ENCODE measurements around the gene NECAP2. TPM values are rescaled to one million over a fixed set of nuclear protein-coding genes. Genes with fewer than 3 reads are reported as not detected.

NECAP2 gene
- total RNA-seq, 1 donor from 2014 or later, result 46.6 TPM

DNA sequence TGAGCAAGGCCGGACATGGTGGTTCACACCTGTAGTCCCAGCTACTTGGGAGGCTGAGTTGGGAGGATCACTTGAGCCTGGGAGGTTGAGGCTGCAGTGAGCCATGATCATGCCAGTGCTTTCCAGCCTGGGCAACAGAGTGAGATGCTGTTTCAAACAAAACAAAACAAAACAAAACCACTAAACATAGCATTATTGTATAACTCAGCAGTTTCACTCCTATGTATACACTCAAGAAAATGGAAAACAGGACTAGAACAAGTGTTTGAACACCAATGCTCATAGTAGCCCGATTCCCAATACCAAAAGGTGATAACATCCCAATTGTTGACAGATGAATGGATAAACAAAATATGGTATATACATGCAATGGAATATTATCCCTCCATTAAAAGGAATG lies 2.0 kb upstream of the NECAP2 start:
- Mint-ChIP-seq H3K4me3 (no peak overlapping the region), H3K9me3 (no peaks in the 10 kb centered on the region), H3K27me3 (ENCODE audit: insufficient read depth, low read depth) (peaks cover 11% of the 10 kb centered on the region), H3K4me1 (peaks cover 14% of the 10 kb centered on the region), H3K27ac (no peak overlapping the region), H3K36me3 (no peaks in the 10 kb centered on the region)
- TF ChIP-seq EZH2phosphoT487 (IDR thresholded peaks at IDR 0.05), result no peak
- peaks cover 24% of the 10 kb centered on the region for H3K79me2 ChIP-seq (ENCODE audit: low read depth)
- no peaks in the 10 kb centered on the region for H3K36me3 ChIP-seq
- DNase-seq (ENCODE audit: low spot score), result no peak
- H3K9ac ChIP-seq, result no peak overlapping the region
- H3K27ac ChIP-seq, result no peak overlapping the region
- H3K4me3 ChIP-seq, result no peak overlapping the region
- peaks cover 5% of the 10 kb centered on the region for H3F3A ChIP-seq (ENCODE audit: low read depth)
- H2AFZ ChIP-seq (replicated peaks), result no peak overlapping the region
- H3K9me3 ChIP-seq (ENCODE audit: low read depth), result no peaks in the 10 kb centered on the region
- H4K20me1 ChIP-seq (ENCODE audit: low read depth), result peaks cover 19% of the 10 kb centered on the region
- H3K4me1 ChIP-seq, result peaks cover 5% of the 10 kb centered on the region
- H3K4me2 ChIP-seq, result no peak overlapping the region
- H3K27me3 ChIP-seq, result no peaks in the 10 kb centered on the region

DNA sequence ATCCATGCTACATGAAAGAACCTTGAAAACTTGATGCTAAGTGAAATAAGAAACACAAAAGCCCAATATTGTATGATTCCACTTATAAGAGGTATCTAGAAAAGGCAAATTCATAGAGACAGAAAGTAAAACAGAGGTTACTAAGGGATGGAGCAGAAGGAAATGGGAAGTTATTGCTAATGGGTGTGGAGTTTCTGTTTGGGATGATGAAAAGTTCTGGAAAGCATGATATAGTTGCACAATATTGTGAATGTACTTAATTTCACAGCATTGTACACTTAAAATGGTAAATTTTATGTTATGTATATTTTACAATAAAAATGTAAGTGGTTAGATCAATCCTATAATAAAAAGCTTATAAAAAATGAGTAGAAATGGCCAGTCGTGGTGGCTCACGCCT lies 1.6 kb upstream of the NECAP2 start:
- no peak overlapping the region for H3K4me2 ChIP-seq
- no peak overlapping the region for H2AFZ ChIP-seq (replicated peaks)
- H3K27me3 Mint-ChIP-seq (ENCODE audit: insufficient read depth, low read depth), result peaks cover 9% of the 10 kb centered on the region
- no peak overlapping the region for H3K4me3 Mint-ChIP-seq
- no peak for DNase-seq (ENCODE audit: low spot score)
- peaks cover 5% of the 10 kb centered on the region for H3F3A ChIP-seq (ENCODE audit: low read depth)
- TF ChIP-seq EZH2 (IDR thresholded peaks at IDR 0.05) (no peak), EZH2phosphoT487 (IDR thresholded peaks at IDR 0.05) (no peak), CTCF (IDR thresholded peaks at IDR 0.05) (no peak)
- H3K9me3 ChIP-seq (ENCODE audit: low read depth), result no peaks in the 10 kb centered on the region
- no peak overlapping the region for H3K27ac ChIP-seq
- no peak overlapping the region for H3K4me3 ChIP-seq
- peaks cover 5% of the 10 kb centered on the region for H3K4me1 ChIP-seq
- H3K36me3 ChIP-seq, result no peaks in the 10 kb centered on the region
- H3K36me3 Mint-ChIP-seq, result no peaks in the 10 kb centered on the region
- no peak overlapping the region for H3K27ac Mint-ChIP-seq
- peaks cover 14% of the 10 kb centered on the region for H3K4me1 Mint-ChIP-seq
- no peaks in the 10 kb centered on the region for H3K27me3 ChIP-seq
- no peaks in the 10 kb centered on the region for H3K9me3 Mint-ChIP-seq
- H3K79me2 ChIP-seq (ENCODE audit: low read depth), result peaks cover 24% of the 10 kb centered on the region
- peaks cover 19% of the 10 kb centered on the region for H4K20me1 ChIP-seq (ENCODE audit: low read depth)
- no peak overlapping the region for H3K9ac ChIP-seq

DNA sequence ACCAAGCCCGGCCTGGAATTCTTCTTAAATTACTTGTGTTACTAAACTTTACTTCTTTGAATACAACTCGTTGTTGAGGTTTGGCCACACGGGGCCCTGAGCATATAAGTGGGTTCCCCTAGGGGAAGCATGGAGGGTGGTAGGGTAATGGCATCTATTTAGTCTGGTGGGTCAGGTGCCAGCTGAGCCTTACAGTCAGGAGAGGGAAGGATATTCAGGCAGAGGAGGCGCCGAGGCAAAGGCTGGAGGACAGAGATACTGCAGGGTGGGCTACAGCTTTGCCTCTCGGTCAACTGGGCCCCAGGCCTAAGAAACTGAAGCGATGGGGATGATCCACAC lies 424 bp upstream of the NECAP2 start:
- Histone ChIP-seq H3K9me3 (ENCODE audit: low read depth) (no peaks in the 10 kb centered on the region), H3K79me2 (ENCODE audit: low read depth) (peaks cover 24% of the 10 kb centered on the region), H3K27me3 (no peaks in the 10 kb centered on the region), H3F3A (ENCODE audit: low read depth) (peaks cover 5% of the 10 kb centered on the region), H4K20me1 (ENCODE audit: low read depth) (peaks cover 19% of the 10 kb centered on the region), H3K4me2 (peak overlapping the region; percentile 97), H2AFZ (replicated peaks) (peak overlapping the region; percentile 91), H3K9ac (no peak overlapping the region), H3K4me3 (peak overlapping the region; percentile 78), H3K4me1 (peaks cover 5% of the 10 kb centered on the region), H3K27ac (no peak overlapping the region), H3K36me3 (no peaks in the 10 kb centered on the region)
- Mint-ChIP-seq H3K4me1 (peaks cover 14% of the 10 kb centered on the region), H3K27me3 (ENCODE audit: insufficient read depth, low read depth) (peaks cover 11% of the 10 kb centered on the region), H3K27ac (peak overlapping the region; percentile 98), H3K9me3 (no peaks in the 10 kb centered on the region), H3K36me3 (peaks cover 3% of the 10 kb centered on the region), H3K4me3 (peak overlapping the region; percentile 94)
- TF ChIP-seq EZH2 (IDR thresholded peaks at IDR 0.05), result no peak
- TF ChIP-seq CTCF (IDR thresholded peaks at IDR 0.05), result no peak
- TF ChIP-seq EZH2phosphoT487 (IDR thresholded peaks at IDR 0.05), result no peak
- no peak for DNase-seq (ENCODE audit: low spot score)

GRCh38 chr1:16441282-16441665 lies 750 bp downstream of the NECAP2 start:
- H3K27ac ChIP-seq, result no peak overlapping the region
- H3K79me2 ChIP-seq (ENCODE audit: low read depth), result peaks cover 24% of the 10 kb centered on the region
- peaks cover 5% of the 10 kb centered on the region for H3K4me1 ChIP-seq
- peaks cover 5% of the 10 kb centered on the region for H3F3A ChIP-seq (ENCODE audit: low read depth)
- H3K36me3 ChIP-seq, result no peaks in the 10 kb centered on the region
- H4K20me1 ChIP-seq (ENCODE audit: low read depth), result peaks cover 19% of the 10 kb centered on the region
- no peak for TF ChIP-seq EZH2phosphoT487 (IDR thresholded peaks at IDR 0.05)
- no peak for TF ChIP-seq EZH2 (IDR thresholded peaks at IDR 0.05)
- no peak for TF ChIP-seq CTCF (IDR thresholded peaks at IDR 0.05)
- H3K27me3 ChIP-seq, result no peaks in the 10 kb centered on the region
- no peak overlapping the region for H2AFZ ChIP-seq (replicated peaks)
- no peaks in the 10 kb centered on the region for H3K9me3 Mint-ChIP-seq
- H3K27ac Mint-ChIP-seq, result peak overlapping the region; percentile 25
- no peak for DNase-seq (ENCODE audit: low spot score)
- H3K27me3 Mint-ChIP-seq (ENCODE audit: insufficient read depth, low read depth), result peaks cover 6% of the 10 kb centered on the region
- H3K9ac ChIP-seq, result peak overlapping the region; percentile 89
- no peaks in the 10 kb centered on the region for H3K9me3 ChIP-seq (ENCODE audit: low read depth)
- H3K4me3 Mint-ChIP-seq, result peak overlapping the region; percentile 94
- H3K4me1 Mint-ChIP-seq, result peaks cover 14% of the 10 kb centered on the region
- peak overlapping the region; percentile 78 for H3K4me3 ChIP-seq
- H3K4me2 ChIP-seq, result peak overlapping the region; percentile 97
- peaks cover 3% of the 10 kb centered on the region for H3K36me3 Mint-ChIP-seq

Measured in neural progenitor cell (in vitro differentiated cells).